Middle frontal gyrus (tissue), 1 donor: Measurements from ENCODE around the gene RCN1.
"Not testable (repeated sequence)": the region's sequence is repeated elsewhere in the genome, so short reads cannot be mapped to it uniquely, and the experiment has no call there.

ENCODE experiments used
- DNase-seq: peaks from one replicate; pipeline ENCODE4 v3.0.0-alpha.2; 2015; ENCODE audit warnings: low spot score; ENCODE audit errors: extremely low spot score

Gene RCN1

DNA sequence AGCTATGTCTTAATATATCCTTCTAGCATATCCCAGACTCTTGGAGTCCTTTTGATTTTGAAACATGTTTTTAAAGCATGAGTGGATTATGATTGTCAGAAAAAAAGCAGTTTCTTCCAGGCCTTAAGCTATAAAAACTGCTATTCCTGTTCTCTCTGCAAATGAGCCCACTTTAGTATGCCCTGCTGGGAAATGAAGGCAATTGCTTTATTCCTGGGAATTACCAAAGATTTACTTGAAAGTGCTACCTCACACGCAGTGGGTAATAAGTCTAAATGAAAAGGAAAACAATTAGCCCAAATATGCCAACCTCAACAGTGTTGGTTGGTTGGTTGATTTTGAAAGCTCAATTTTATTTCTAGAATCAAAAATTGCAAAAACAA lies 17.2 kb upstream of the RCN1 start:
- DNase-seq, result no peak

DNA sequence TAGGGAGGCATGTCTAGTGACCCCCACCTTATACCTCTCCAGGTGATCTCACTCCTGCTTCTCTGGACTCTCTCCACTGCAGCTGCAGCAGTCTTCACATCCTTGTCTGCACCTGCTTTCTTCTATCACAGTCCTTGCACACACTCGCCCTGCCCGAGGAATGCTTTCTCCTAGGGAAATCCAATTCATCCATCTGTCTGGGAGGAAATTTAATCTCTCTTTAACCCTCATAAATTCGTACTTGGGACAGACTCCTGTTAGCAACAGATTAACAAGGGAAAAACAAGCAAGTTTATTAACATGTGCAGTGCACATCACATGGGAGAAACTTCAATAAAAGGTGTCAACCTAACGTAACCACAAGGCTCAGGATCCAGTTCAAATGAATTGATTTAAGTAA lies 11.3 kb upstream of the RCN1 start:
- DNase-seq, result no peak

DNA sequence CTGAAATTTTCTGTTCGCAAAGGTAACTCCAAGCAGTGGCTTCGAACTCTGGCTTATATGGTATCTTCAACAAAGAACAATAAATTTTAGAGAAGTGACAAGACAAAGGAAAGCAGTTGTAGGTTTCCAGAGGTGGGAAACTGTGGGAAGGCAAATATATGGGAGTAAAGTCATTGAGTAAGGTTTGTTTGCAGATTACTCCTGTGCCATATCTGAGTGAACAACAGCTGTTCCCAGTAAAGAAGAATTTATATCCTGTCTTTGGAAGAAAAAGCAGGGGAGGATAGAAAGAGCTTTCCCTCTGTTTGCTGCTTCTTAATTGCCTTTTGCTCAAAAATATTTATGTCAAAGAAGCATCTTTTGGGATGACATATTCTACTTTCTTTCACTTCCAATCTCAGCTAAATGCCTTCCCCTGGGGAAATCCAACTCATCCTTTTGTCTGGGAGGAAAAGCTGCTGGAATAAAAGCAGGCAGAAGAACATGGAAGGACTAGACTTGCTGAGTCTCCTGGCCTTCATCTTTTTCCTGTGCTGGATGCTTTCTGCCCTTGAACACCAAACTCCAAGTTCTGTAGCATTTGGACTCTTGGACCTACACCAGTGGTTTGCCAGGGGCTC lies 10.4 kb upstream of the RCN1 start:
- DNase-seq, result no peak

DNA sequence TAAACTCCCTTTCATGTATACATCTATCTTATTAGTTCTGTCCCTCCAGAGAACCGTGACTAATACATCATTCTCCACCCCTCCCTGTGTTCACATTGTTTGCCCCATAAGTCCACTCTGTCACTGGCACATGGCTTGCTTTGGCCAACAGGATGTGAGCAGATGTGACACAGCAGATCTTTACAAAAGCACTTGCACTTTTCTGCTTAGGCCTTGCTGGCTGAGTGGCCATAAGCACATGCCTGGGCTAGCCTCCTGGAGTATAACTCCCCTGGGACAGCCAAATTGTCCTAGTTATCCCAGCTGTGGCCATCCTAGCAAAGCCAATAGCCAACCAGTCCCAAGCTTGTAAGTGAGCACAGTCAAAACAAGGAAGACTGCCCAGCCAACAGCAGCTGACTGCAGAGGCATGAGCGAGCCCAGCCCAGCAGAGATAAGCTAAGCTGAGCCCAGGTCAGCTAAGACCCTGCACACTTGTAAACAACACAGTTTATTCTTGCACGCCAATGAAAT lies 9.7 kb upstream of the RCN1 start:
- no peak for DNase-seq

DNA sequence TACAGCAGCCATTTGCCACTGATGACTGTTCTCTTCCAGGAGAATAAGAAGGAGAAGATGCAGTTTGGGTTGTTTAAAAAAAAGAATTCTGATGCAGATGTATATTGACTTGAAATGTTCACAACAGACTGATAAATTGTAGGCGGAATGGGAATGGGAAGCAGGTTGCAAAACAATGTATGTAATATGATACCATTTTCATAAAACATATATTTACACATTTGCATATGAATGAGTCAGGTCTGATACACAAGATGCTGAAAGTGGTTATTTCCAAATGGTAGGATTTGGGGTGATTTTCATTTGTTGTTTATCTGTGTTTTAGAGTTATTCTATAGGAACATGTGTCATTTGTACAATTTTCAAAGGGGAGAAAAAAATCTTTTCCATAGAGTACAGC lies 9.0 kb upstream of the RCN1 start:
- no peak for DNase-seq

DNA sequence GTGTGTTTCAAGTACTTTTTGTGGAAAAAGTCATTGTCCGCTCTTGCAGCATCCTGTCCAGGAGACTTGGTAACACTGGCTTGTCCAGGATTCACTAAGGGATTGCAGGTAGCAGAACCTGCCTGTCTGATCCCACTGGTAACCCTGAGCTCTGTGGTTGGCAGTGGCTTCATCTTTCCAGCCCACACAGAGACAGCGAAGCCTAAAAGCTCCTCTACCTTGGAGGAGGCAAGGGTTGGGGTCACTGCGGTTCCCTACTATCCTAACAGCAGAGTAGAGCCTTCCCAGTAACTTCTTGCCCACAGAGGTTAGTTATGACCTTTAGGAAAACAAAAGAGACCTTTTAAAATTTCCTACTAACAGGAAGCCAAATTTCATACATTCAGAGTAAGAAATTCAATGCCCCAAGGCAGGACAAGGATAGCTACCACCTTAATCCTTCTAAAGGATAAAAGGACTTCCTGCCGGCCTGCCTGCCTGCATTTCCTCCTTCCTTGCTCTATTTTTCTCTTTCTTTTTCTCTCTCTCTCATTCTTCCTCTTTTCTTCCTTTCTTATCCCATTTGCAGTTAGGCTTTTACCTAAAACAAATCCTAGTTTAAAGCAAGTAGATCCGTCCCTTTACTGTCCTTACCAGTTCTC lies 8.4 kb upstream of the RCN1 start:
- DNase-seq, result no peak

DNA sequence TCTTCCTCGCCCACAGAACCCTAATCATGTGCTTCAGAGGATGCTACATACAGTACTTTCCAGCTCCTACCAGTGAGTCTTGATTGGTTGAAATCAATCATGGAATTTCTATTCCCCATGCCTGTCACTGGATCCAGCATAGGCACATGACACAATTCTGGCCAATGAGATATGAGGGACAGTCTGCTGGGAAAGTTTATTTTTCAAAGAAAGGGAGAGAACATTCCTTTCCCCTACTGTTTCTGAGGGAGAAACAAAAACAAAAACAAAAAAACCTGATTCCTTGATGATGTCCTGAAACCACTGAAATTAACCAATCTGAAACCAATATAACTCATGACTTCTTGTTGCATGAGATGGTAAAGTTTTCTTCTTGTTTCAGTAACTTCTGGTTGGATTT lies 3.3 kb upstream of the RCN1 start:
- DNase-seq, result no peak

DNA sequence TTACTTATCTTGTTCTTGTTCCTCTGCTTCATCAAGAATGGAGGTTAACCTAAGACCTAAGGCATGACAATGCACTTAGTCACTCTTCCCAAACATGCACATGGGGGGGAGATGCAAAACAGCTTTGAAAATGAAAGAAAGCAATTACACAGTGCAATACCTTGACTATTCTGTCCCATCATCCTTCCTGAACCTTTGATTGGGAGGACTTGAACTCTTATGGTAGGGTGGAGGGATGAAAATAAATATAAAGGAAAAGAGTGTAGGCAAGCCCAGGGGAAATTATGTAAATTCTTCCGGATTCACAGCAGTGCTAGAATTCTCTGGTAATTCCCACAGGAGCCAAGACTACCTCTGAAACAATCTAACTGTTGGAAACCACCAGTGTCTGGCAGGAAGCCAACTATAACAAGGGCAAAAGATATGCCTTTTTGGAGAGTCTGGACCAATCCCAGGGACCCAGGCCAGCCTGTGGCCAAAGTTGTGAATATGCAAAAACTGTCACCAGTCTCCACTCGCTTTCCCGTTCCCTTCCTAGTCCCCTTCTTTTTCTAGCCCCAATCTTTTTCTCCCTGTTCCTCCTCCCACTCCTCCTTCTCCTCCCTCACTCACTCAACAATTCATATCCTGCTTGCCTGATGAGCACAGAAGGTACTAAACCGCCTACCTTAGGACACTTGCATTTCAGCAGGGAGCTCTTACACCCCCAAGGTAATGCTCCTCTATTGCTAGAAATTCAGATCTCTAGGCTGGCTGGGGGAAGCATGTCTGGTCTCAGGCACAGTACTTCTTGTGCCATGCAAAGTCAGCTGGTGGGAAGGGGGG lies 2.5 kb upstream of the RCN1 start:
- DNase-seq, result no peak

DNA sequence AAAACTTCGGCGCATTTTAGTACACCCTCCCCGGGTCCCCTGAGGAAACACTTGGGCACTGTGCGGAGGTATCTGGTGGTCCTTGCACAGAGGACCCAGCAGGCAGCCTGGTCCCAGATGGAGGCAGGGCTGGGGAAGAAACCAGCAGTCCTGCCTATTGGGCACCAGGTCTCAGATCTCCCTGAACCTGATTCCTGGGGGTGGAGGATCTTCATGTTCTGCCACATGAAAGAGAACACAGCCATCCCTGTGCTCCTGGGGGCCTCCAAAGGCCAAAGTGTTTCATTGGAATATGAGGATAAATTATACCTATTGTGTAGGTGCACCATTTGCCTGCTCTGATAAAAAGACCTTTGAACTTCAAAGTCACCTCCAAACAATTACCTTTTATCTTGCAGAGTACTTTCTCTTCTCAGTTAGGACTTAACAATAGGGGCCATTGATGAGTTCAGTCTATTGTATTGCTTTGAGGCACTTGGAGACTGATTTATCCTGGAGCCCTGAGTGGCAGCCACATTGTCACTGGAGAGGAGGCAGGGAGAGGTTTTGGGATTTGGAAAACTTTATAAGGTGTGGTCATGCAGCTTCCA lies 1.8 kb downstream of the RCN1 start:
- DNase-seq, result no peak

DNA sequence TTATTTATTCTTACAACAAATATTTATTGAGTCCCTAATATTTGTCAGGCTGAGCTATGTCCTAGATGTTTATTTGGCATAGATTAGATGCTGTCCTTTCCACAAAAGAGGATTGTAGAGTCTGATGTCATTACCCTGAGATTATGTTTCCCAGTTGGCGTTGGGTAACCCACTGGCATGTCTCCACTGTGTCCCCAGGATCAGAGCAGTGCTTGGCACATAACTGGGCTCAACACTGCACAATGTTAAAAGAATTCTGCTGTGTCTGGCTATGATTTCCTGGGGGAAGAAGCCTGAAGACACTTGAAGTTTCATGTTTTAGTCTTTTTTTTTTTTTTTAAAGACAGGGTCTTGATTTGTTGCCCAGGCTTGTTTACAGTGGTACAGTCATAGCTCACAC lies 4.0 kb downstream of the RCN1 start:
- no peak for DNase-seq

DNA sequence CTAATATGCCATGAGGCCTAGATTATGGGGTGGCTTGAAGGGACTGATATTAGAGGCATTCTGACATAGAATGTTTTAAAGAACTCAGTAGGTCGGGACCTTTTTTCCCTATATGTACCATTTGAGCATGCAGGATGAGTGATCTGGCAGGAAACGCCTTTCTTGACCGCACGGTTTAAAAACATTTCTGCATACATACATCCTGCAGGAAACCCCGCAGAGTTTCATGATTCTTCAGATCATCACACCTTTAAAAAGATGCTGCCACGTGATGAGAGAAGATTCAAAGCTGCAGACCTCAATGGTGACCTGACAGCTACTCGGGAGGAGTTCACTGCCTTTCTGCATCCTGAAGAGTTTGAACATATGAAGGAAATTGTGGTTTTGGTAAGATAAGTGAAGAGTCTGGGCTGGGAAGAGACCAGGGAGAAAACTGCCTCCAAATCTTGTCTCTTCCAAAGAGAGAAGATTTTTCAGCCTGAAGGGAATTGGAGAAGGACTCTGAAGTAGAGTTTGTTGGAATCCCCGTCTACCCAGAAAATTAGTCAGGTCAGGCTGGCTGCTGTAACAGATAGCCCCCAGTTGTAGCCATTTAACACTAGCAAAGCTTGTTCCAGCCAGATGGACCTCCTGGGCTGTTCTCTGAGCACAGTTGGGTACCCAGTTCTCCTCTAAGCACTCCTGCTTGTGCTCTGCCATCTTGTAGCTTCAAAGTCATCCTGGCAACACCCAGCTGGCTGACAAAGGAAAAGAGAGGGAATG lies 7.4 kb downstream of the RCN1 start:
- DNase-seq, result no peak

DNA sequence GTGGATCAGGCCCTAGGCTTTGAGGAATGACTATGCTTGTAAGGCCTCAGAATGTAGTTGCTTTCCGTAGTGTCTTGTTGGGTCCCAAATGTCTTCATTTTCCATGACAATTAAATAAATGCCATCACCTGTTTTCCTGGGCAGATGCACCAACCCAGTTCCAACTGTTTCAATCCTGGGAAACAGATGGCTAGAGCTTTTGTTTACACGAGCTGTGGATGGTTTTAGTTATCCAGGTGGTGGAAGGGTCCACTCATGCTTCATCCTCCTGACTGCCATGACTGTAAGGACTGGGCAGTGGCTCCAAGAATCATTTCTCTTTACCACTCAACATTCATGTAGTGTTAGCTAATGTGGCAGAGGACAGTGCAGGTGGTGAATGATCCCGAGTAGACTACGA lies 8.6 kb downstream of the RCN1 start:
- DNase-seq, result no peak

DNA sequence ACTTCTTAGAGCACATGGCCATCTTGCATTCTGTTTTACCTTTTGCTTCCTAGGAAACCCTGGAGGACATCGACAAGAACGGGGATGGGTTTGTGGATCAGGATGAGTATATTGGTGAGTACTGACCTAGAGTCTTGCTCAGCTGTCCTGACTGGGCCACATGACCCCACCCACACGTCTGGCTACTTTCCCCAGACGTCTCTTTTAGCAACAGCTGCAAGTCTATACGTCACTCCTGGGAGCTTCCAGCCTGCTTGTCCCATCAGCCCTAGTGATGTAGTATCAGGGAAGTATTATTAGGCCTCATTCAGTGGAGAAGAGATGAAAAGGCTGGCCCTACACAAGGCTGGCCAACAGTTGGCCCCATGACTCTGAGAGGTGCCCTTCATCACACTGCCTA lies 9.6 kb downstream of the RCN1 start:
- DNase-seq, result no peak

DNA sequence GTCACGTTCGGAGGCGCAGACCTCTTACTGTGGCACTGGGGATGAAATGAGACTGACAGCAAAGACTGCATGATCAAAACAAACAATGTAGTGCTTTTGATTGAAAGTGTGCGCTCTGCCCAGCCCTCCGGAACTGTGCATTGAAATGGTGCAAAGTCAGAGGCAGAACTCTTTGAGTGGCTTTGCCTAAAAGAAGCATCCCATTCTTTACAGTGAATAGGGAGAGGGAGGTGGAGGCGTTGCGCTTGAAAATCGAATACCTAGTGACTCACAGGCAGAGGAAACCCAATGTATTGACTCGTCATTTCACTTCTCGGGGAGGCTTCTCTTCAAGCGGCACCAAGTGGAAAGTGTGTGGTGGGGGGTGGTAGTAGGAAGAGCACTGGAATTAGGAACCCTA lies 10.9 kb downstream of the RCN1 start:
- DNase-seq, result no peak

DNA sequence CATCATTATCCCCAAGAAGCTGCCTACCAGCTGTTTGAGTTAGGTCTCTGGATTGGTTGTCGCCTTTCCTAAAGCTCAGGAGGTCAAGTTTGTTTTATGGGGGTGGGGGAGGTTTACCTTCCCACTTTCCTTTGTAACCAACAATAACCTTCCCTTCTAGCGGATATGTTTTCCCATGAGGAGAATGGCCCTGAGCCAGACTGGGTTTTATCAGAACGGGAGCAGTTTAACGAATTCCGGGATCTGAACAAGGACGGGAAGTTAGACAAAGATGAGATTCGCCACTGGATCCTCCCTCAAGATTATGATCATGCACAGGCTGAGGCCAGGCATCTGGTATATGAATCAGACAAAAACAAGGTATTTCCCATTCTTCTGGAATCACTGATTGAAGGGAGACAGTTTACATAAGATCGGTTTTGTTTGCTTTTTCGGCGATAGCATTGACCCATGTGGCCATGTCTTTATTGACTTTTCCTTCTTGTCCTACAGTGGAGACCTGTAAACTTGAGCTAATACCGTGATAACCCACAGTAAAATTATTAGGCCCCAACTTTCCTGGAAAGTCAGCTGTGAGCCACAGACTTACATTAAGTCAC lies 12.3 kb downstream of the RCN1 start:
- not testable (repeated sequence) for DNase-seq

DNA sequence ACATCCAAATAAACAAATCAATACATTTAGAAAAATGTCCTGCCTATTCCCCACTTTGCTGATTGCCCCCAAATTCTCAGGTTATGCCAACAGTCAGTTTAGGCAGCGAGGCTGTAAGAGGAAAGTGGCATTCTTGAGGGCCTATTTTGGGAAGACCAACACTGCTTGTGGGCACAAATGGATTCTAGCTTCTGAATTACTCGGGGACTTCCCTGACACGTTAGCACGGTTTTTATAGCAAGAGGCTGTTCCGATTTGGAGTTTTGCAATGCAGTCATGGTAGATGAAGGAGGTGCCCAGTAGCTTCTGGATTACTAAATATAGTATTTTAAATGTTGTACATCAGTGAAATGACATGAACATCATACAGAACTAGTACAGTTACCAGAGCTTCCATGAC lies 13.1 kb downstream of the RCN1 start:
- no peak for DNase-seq

DNA sequence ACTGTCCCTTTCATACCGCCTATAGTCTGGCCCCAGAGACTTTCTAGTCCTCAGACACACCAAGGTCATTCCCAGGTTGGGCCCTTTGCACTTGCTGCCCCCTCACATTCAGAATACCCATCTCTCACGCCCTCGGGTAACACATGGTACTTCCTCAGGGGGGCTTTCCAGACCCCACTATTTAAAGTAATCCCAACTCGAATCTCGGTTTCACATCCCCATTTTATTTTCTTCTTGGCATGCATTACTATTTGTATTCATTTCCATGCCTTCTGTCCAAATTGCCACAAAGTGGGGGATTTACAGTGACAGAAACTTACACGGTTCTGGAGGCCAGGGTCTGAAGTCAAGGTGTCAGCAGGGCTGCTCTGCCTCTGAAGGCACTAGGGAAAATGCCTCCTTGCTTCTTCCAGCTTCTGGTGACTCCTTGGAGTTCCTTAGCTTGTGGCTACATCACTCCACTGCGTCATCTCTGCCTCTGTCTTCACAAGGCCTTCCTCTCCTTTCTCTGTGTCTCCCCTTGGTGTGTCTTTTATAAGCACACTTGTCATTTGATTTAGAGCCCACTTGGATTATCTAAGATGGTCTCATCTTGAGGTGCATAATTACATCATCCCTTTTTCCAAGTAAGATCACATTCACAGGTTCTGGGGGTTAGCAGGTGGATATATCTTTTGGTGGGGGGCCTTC lies 15.1 kb downstream of the RCN1 start:
- DNase-seq, result no peak

DNA sequence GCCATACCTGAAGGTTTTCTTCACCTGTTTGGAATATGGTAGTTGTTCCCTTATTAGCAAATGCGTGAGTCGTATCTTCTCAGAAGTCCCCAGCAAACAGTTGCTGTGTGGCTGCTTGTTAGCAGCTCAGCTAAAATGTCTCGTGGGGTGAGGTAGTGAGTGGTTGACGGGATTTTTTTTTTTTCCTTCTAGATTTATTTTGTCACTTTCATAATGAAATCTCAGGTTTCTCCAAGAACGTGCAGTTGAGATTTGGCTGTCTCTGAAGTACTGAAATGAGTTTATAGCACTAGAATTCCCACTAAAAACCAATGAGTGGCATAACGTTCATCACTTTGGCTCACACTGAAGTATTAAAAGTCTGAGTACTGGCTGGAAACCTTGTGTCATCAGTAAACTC lies 16.8 kb downstream of the RCN1 start:
- DNase-seq, result no peak

DNA sequence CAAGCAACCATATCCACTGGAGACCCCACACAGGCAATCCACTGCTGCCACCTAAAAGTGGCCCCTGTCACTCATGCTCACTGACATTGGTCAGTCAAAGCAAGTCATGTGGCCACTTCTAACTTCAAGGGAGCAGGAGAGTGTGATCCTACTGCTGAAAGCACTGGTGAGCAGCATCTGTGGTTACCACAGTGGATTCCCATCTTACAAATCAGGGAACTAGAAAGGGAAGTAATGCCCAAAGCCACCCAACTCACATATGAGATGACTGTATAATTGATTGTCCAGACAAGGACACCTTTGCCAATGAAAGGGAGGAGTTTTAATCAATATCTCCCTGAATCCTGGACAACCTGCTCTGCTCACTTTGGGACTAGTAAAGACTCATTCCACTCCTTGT lies 17.7 kb downstream of the RCN1 start:
- DNase-seq, result no peak

DNA sequence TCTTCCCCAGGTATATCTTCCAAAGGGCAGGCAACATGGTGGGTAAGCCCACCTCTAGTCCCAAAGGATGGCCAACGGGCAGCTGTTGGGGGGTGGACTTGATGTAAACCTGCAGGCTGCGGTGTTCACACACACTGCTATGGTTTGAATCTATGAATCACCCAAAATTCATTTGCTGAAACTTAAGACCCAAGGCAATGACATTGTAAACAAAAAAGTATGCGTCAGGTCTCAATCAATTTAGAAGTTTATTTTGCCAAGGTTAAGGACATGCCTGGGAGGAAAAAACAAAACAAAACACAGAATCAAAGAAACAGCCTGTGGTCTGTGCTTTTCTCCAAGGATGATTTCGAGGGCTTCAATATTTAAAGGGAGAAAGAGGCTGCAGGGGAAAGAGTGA lies 18.3 kb downstream of the RCN1 start:
- no peak for DNase-seq
